CD14-positive monocyte (primary cell): Measurements from ENCODE around the gene WNT11. TPM values are rescaled to one million over a fixed set of nuclear protein-coding genes. Genes with fewer than 3 reads are reported as not detected.
A peak's percentile ranks its signal among the peaks of the same experiment; 100 is the strongest.

Source experiments
- DNase-seq, 3 donors: peaks; one replicate each; pipeline ENCODE4 v3.0.0-alpha.2; 2011 to 2022
- H2AFZ ChIP-seq: 2 replicates; pipeline ENCODE4 v1.6.0; 2012; ENCODE audit warnings: mild to moderate bottlenecking, low read depth, low read length, inconsistent platforms; ENCODE audit not compliant: insufficient read depth, poor library complexity, severe bottlenecking
- H3K27ac ChIP-seq, 2 donors: 1 replicate in 1 of 2; 2 replicates in 1 of 2; pipeline ENCODE4 v1.5.1; 2012 to 2013; ENCODE audit warnings: low read length in 2 of 2, control low read depth in 1 of 2, inconsistent platforms in 1 of 2, low read depth in 1 of 2, mild to moderate bottlenecking in 1 of 2
- H3K27me3 ChIP-seq, 2 donors: one replicate each; pipeline versions ENCODE4 v1.6.0 to v1.6.1; 2011 to 2013; ENCODE audit warnings: low read length in 2 of 2; ENCODE audit not compliant: control insufficient read depth in 2 of 2, insufficient read depth in 2 of 2
- H3K36me3 ChIP-seq, 2 donors: replicated peaks in 1 of 2; 1 replicate in 1 of 2; 2 replicates in 1 of 2; pipeline versions ENCODE4 v1.5.1 to v1.6.1; 2012 to 2013; ENCODE audit warnings: low read length in 2 of 2, control low read depth in 1 of 2, inconsistent platforms in 1 of 2, mild to moderate bottlenecking in 1 of 2; ENCODE audit not compliant: insufficient read depth in 2 of 2, control insufficient read depth in 1 of 2
- H3K4me1 ChIP-seq, 2 donors: 1 replicate in 1 of 2; 2 replicates in 1 of 2; pipeline versions ENCODE4 v1.5.1 to v1.6.1; 2012 to 2013; ENCODE audit warnings: low read length in 2 of 2, control low read depth in 1 of 2, inconsistent platforms in 1 of 2, mild to moderate bottlenecking in 1 of 2, moderate library complexity in 1 of 2; ENCODE audit not compliant: insufficient read depth in 2 of 2, control insufficient read depth in 1 of 2
- H3K4me2 ChIP-seq: replicated peaks from 2 replicates; pipeline ENCODE3; 2012; ENCODE audit warnings: low read length, moderate library complexity, mild to moderate bottlenecking; ENCODE audit not compliant: poor library complexity, severe bottlenecking; ENCODE audit errors: extremely low read depth
- H3K4me3 ChIP-seq, 3 experiments: fragments of 200-600 bp in 1 of 3; sonication (generic) in 1 of 3; replicated peaks in 1 of 3; 1 replicate in 2 of 3; 2 replicates in 1 of 3; pipeline ENCODE4 v1.5.1; 2011 to 2013; ENCODE audit warnings: low read length in 3 of 3, mild to moderate bottlenecking in 3 of 3, control low read depth in 2 of 3, low read depth in 2 of 3, inconsistent platforms in 1 of 3, moderate library complexity in 1 of 3
- H3K79me2 ChIP-seq: 2 replicates; pipeline ENCODE4 v1.6.0; 2012; ENCODE audit warnings: mild to moderate bottlenecking, control low read depth, inconsistent platforms, low read length, moderate library complexity; ENCODE audit not compliant: insufficient read depth
- H3K9ac ChIP-seq: 2 replicates; pipeline ENCODE4 v1.6.0; 2017; ENCODE audit warnings: low read length, mild to moderate bottlenecking; ENCODE audit not compliant: insufficient read depth, poor library complexity, severe bottlenecking
- H3K9me3 ChIP-seq, 2 donors: replicated peaks in 1 of 2; 1 replicate in 1 of 2; 2 replicates in 1 of 2; pipeline versions ENCODE4 v1.5.1 to v1.6.1; 2012 to 2013; ENCODE audit warnings: low read length in 2 of 2, control low read depth in 1 of 2; ENCODE audit not compliant: control insufficient read depth in 1 of 2, insufficient read depth in 1 of 2
- H4K20me1 ChIP-seq: 2 replicates; pipeline ENCODE4 v1.6.0; 2012; ENCODE audit warnings: mild to moderate bottlenecking, low read length, control low read depth, moderate library complexity; ENCODE audit not compliant: insufficient read depth
- H3K27ac Mint-ChIP-seq, 7 donors: one replicate each; pipeline ENCODE4 v1.8.0; 2020; ENCODE audit warnings: mild to moderate bottlenecking in 7 of 7, mixed read lengths in 7 of 7, moderate library complexity in 6 of 7, inconsistent platforms in 2 of 7
- H3K27me3 Mint-ChIP-seq, 3 donors: one replicate each; pipeline ENCODE4 v1.8.0; 2021 to 2022; ENCODE audit warnings: low read depth in 3 of 3, mild to moderate bottlenecking in 3 of 3, mixed read lengths in 3 of 3, moderate library complexity in 3 of 3, inconsistent platforms in 1 of 3
- H3K36me3 Mint-ChIP-seq, 2 donors: one replicate each; pipeline ENCODE4 v1.8.0; 2020; ENCODE audit warnings: mixed read lengths in 2 of 2, inconsistent platforms in 1 of 2, mild to moderate bottlenecking in 1 of 2
- H3K4me1 Mint-ChIP-seq: one replicate; pipeline ENCODE4 v1.8.0; 2020; ENCODE audit warnings: mild to moderate bottlenecking, mixed read lengths
- H3K4me3 Mint-ChIP-seq, 2 donors: one replicate each; pipeline ENCODE4 v1.8.0; 2020; ENCODE audit warnings: mild to moderate bottlenecking in 2 of 2, mixed read lengths in 2 of 2, moderate library complexity in 1 of 2
- H3K9me3 Mint-ChIP-seq, 7 donors: one replicate each; pipeline ENCODE4 v1.8.0; 2020 to 2022; ENCODE audit warnings: mixed read lengths in 7 of 7, mild to moderate bottlenecking in 6 of 7, moderate library complexity in 6 of 7, inconsistent platforms in 2 of 7
- CTCF ChIP-seq: fragments of 200-600 bp; IDR thresholded peaks from one replicate; pipeline ENCODE4 v1.8.0; 2022; ENCODE audit warnings: antibody characterized with exemption, mild to moderate bottlenecking
- WGBS: methylation state at CpG from one replicate; pipeline ENCODE4 v1.1.5; 2013; ENCODE audit warnings: missing lambda C conversion rate; ENCODE audit not compliant: insufficient coverage; 5-methylcytosine and 5-hydroxymethylcytosine counted together
- intact Hi-C, 2 donors: fragments of 100-400 bp; cut with micrococcal nuclease; formaldehyde crosslinking; loops; one replicate each; pipeline versions ENCODE4 v1.15.0 to v1.15.1; 2023
- polyA plus RNA-seq, 3 donors: library from polyadenylated mRNA; depleted of rRNA in 1 of 3; unstranded in 2 of 3; stranded (reverse) in 1 of 3; fragments of 300-500 nt in 2 of 3; fragments of >200 nt in 1 of 3; fragmentation: Illumina TruSeq in 2 of 3; gene quantifications; 1 replicate in 2 of 3; 2 replicates in 1 of 3; pipeline ENCODE4 v1.2.3, GENCODE V29; 2012 to 2021

Gene WNT11
- polyA plus RNA-seq, 3 donors, result 0.09 to 0.24 (median 0.21) TPM

DNA sequence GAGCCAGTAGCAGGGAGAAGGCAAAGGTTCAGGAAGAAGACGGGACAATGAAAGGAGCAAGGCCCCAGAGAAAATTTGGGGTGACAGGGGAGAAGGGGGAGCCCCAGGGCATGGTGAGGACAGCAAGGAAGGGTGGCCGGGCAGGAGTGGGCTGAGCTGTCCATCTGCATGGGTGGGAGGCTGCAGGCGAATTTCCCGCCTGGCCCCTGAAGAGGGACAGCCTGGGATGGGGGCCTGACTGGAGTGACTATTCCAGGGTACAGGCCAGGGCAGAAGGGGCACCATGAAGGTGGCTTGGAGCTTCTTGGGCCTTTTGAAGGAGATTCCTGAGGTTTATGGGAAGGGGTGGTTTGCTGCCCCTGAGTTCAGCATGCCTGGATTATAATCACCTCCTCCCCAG lies 56.2 kb downstream of the WNT11 start:
- TF ChIP-seq CTCF, result no peak
- Histone ChIP-seq H3K36me3 (no peaks in the 10 kb centered on the region), H3K27ac (no peak overlapping the region), H3K4me3 (no peak overlapping the region), H2AFZ (no peak overlapping the region), H3K4me2 (no peak overlapping the region), H3K79me2 (no peaks in the 10 kb centered on the region), H3K9me3 (no peaks in the 10 kb centered on the region), H4K20me1 (no peaks in the 10 kb centered on the region), H3K27me3 (no peaks in the 10 kb centered on the region), H3K9ac (no peak overlapping the region), H3K4me1 (peaks cover 10 to 12% of the 10 kb centered on the region in 2 donors)
- Mint-ChIP-seq H3K27ac (no peak overlapping the region), H3K36me3 (no peaks in the 10 kb centered on the region), H3K4me3 (no peak overlapping the region), H3K4me1 (peaks cover 16% of the 10 kb centered on the region), H3K27me3 (peaks cover 11 to 18% (median 13%) of the 10 kb centered on the region in 3 donors), H3K9me3 (peaks cover 0 to 2% (median 0%) of the 10 kb centered on the region in 7 donors)
- intact Hi-C loops, result loop anchor here (5.0 to 10.0 kb wide), 3 partner anchors 253 to 445 kb away; no protein-coding TSS in a partner anchor
- WGBS, result 97% methylated on average over 3 of the region's 4 CpGs
- no peak for DNase-seq

GRCh38 chr11:76149713-76150112 lies 56.6 kb downstream of the WNT11 start:
- Mint-ChIP-seq H3K27ac (peak overlapping the region in 1 of 7 donors; percentile 51), H3K9me3 (peaks cover 0 to 2% (median 0%) of the 10 kb centered on the region in 7 donors), H3K27me3 (peaks cover 11 to 15% (median 13%) of the 10 kb centered on the region in 3 donors), H3K36me3 (no peaks in the 10 kb centered on the region), H3K4me1 (peaks cover 16% of the 10 kb centered on the region), H3K4me3 (no peak overlapping the region)
- Histone ChIP-seq H3K4me3 (no peak overlapping the region), H3K4me2 (no peak overlapping the region), H4K20me1 (no peaks in the 10 kb centered on the region), H3K79me2 (no peaks in the 10 kb centered on the region), H3K9ac (no peak overlapping the region), H3K36me3 (no peaks in the 10 kb centered on the region), H2AFZ (no peak overlapping the region), H3K9me3 (no peaks in the 10 kb centered on the region), H3K4me1 (peaks cover 10 to 12% of the 10 kb centered on the region in 2 donors), H3K27ac (no peak overlapping the region), H3K27me3 (no peaks in the 10 kb centered on the region)
- DNase-seq, result no peak
- 93% methylated on average over 5 of the region's 6 CpGs for WGBS
- intact Hi-C loops, result loop anchor here (5.0 to 10.0 kb wide), 3 partner anchors 252 to 445 kb away; no protein-coding TSS in a partner anchor
- TF ChIP-seq CTCF, result no peak
